K562 (cell line): ENCODE results near the gene BRWD1. TPM values are rescaled to one million over a fixed set of nuclear protein-coding genes. Genes with fewer than 3 reads are reported as not detected.
A peak's percentile ranks its signal among the peaks of the same experiment; 100 is the strongest.

Experiments
- BHLHE40 ChIP-seq: IDR thresholded peaks from 2 replicates; pipeline ENCODE4 v1.6.1; 2011; ENCODE audit warnings: low read length, improper control_type of control experiment
- CHD4 ChIP-seq: fragments of 200-600 bp; sonication (generic); IDR thresholded peaks from 3 replicates; pipeline ENCODE4 v1.6.1; 2012; ENCODE audit warnings: low read depth, mild to moderate bottlenecking, mixed read lengths, low read length, inconsistent platforms; ENCODE audit not compliant: insufficient read depth, insufficient replicate concordance, poor library complexity, severe bottlenecking
- RHOXF2B ChIP-seq: fragments of 250-450 bp; sonication (Bioruptor Pico); conservative IDR thresholded peaks from 2 replicates; pipeline ENCODE4 v1.5.1; 2021
- XRCC3 ChIP-seq: fragments of 450-650 bp; IDR thresholded peaks from 2 replicates; pipeline ENCODE4 v1.6.1; 2017; ENCODE audit warnings: mild to moderate bottlenecking, moderate library complexity
- ZNF3 ChIP-seq: fragments of 250-450 bp; sonication (Bioruptor Pico); IDR thresholded peaks from 2 replicates; pipeline ENCODE4 v1.5.0; 2021; ENCODE audit warnings: mild to moderate bottlenecking, moderate library complexity
- ZNF354B ChIP-seq: fragments of 250-450 bp; sonication (Bioruptor Pico); IDR thresholded peaks from 2 replicates; pipeline ENCODE4 v1.4.0; 2020
- ZNF551 ChIP-seq: fragments of 250-450 bp; sonication (Bioruptor Pico); IDR thresholded peaks from 2 replicates; pipeline ENCODE4 v1.5.0; 2021; ENCODE audit warnings: mild to moderate bottlenecking, moderate library complexity
- ZNF77 ChIP-seq: fragments of 250-450 bp; sonication (Bioruptor Pico); IDR thresholded peaks from 2 replicates; pipeline ENCODE4 v1.5.0; 2020
- ZZZ3 ChIP-seq: fragments of 450-650 bp; IDR thresholded peaks from 2 replicates; pipeline ENCODE4 v1.6.1; 2016; ENCODE audit warnings: antibody characterized with exemption, mild to moderate bottlenecking, moderate library complexity
- polyA plus RNA-seq, 8 experiments: library from polyadenylated mRNA; depleted of rRNA in 4 of 8; stranded (reverse) in 5 of 8; unstranded in 3 of 8; fragments of >200 nt; fragmentation: Nextera tagmentation in 2 of 8; fragmentation: Illumina TruSeq in 1 of 8; extraction: Ambion mirVana in 2 of 8; extraction: Trizol in 1 of 8; gene quantifications; 2 replicates each; pipeline versions ENCODE4 v1.2.1 to v1.2.3, GENCODE V29; 2011 to 2014; ENCODE audit warnings: inconsistent platforms in 1 of 8, missing spikeins in 1 of 8
- total RNA-seq, 7 experiments: library from RNA; depleted of rRNA in 6 of 7; stranded (reverse); fragments of >200 nt in 6 of 7; fragmentation: Illumina TruSeq in 2 of 7; extraction: Trizol in 2 of 7; gene quantifications; 2 replicates each; pipeline versions ENCODE4 v1.2.1 to v1.2.3, GENCODE V29; 2011 to 2021; ENCODE audit warnings: low replicate concordance in 1 of 7
- TF ChIP-seq, protein P1 (sequence below): sonication (generic); formaldehyde crosslinking; IDR thresholded peaks from 2 replicates; pipeline ENCODE4 v1.5.0; 2020; ENCODE audit warnings: missing genetic modification reagents
- TF ChIP-seq, protein P2 (sequence below): sonication (generic); formaldehyde crosslinking; IDR thresholded peaks from 2 replicates; pipeline ENCODE4 v1.8.1; 2023; ENCODE audit warnings: mild to moderate bottlenecking, missing genetic modification reagents
- TF ChIP-seq, protein P3 (sequence below): sonication (generic); formaldehyde crosslinking; IDR thresholded peaks from 2 replicates; pipeline ENCODE4 v1.8.1; 2023; ENCODE audit warnings: missing genetic modification reagents, mild to moderate bottlenecking, borderline replicate concordance
- TF ChIP-seq, protein P4 (sequence below), 2 experiments: fragments of 450-650 bp in 1 of 2; IDR thresholded peaks; 2 replicates each; pipeline ENCODE4 v1.6.1; 2011 to 2017; ENCODE audit warnings: low read depth in 2 of 2, antibody characterized with exemption in 1 of 2, borderline replicate concordance in 1 of 2, low read length in 1 of 2, mild to moderate bottlenecking in 1 of 2, mixed read lengths in 1 of 2; ENCODE audit not compliant: control insufficient read depth in 1 of 2
- TF ChIP-seq, protein P5 (sequence below): fragments of 450-650 bp; formaldehyde crosslinking; IDR thresholded peaks from 2 replicates; pipeline ENCODE4 v1.4.0; 2020; ENCODE audit warnings: mild to moderate bottlenecking, moderate library complexity

The BRWD1 gene
- total and polyA plus RNA-seq, 9 of the 15 experiments (the other 6 are each of a cell fraction or from before 2014, with no cell fraction given), result 10.1 to 60.2 (median 34.1) TPM

DNA sequence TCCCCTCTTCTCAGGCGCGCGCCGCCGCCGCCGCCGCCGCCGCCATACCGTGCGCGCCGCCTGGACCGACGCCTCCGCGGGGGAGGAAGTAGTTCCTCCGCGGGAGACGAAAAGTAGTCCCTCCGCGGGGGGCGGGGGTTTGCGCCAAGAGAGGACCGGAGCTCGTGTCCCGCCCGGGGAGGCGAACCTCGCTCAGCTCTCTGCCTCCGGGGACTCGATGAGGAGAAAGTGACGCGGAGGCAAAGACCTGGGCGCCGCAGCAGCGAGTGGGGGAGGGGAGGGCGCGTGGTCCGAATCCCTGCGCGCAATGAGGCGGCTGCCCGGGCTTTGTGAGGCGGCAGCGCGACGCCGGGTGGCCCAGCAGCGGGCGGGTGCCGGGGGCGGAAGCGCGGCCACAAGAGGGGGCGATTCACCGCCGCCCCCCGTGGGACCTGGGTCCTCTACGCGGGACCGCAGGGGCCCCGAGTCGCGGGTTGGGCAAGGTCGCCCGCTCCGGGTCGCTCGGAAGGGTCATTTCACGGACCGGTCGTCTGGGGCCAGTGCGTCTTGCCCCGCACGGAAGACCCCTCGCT, at the start of gene BRWD1 (continued):
- TF ChIP-seq, protein P1, sequence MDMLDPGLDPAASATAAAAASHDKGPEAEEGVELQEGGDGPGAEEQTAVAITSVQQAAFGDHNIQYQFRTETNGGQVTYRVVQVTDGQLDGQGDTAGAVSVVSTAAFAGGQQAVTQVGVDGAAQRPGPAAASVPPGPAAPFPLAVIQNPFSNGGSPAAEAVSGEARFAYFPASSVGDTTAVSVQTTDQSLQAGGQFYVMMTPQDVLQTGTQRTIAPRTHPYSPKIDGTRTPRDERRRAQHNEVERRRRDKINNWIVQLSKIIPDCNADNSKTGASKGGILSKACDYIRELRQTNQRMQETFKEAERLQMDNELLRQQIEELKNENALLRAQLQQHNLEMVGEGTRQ (CRISPR knock-in tag), result peak; percentile 57
- TF ChIP-seq ZNF77 (no peak), RHOXF2B (CRISPR knock-in tag) (no peak), ZZZ3 (0 out of 2 replicates have a peak, but pooled peaks have one; percentile 43), ZNF551 (no peak), ZNF3 (no peak), CHD4 (no peak), ZNF354B (no peak), XRCC3 (no peak), BHLHE40 (no peak; the same call in 1 of the 2 replicates)
- TF ChIP-seq, protein P2, sequence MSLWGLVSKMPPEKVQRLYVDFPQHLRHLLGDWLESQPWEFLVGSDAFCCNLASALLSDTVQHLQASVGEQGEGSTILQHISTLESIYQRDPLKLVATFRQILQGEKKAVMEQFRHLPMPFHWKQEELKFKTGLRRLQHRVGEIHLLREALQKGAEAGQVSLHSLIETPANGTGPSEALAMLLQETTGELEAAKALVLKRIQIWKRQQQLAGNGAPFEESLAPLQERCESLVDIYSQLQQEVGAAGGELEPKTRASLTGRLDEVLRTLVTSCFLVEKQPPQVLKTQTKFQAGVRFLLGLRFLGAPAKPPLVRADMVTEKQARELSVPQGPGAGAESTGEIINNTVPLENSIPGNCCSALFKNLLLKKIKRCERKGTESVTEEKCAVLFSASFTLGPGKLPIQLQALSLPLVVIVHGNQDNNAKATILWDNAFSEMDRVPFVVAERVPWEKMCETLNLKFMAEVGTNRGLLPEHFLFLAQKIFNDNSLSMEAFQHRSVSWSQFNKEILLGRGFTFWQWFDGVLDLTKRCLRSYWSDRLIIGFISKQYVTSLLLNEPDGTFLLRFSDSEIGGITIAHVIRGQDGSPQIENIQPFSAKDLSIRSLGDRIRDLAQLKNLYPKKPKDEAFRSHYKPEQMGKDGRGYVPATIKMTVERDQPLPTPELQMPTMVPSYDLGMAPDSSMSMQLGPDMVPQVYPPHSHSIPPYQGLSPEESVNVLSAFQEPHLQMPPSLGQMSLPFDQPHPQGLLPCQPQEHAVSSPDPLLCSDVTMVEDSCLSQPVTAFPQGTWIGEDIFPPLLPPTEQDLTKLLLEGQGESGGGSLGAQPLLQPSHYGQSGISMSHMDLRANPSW, result peak; percentile 82; the same call in 1 of the 2 replicates
- TF ChIP-seq, protein P3, sequence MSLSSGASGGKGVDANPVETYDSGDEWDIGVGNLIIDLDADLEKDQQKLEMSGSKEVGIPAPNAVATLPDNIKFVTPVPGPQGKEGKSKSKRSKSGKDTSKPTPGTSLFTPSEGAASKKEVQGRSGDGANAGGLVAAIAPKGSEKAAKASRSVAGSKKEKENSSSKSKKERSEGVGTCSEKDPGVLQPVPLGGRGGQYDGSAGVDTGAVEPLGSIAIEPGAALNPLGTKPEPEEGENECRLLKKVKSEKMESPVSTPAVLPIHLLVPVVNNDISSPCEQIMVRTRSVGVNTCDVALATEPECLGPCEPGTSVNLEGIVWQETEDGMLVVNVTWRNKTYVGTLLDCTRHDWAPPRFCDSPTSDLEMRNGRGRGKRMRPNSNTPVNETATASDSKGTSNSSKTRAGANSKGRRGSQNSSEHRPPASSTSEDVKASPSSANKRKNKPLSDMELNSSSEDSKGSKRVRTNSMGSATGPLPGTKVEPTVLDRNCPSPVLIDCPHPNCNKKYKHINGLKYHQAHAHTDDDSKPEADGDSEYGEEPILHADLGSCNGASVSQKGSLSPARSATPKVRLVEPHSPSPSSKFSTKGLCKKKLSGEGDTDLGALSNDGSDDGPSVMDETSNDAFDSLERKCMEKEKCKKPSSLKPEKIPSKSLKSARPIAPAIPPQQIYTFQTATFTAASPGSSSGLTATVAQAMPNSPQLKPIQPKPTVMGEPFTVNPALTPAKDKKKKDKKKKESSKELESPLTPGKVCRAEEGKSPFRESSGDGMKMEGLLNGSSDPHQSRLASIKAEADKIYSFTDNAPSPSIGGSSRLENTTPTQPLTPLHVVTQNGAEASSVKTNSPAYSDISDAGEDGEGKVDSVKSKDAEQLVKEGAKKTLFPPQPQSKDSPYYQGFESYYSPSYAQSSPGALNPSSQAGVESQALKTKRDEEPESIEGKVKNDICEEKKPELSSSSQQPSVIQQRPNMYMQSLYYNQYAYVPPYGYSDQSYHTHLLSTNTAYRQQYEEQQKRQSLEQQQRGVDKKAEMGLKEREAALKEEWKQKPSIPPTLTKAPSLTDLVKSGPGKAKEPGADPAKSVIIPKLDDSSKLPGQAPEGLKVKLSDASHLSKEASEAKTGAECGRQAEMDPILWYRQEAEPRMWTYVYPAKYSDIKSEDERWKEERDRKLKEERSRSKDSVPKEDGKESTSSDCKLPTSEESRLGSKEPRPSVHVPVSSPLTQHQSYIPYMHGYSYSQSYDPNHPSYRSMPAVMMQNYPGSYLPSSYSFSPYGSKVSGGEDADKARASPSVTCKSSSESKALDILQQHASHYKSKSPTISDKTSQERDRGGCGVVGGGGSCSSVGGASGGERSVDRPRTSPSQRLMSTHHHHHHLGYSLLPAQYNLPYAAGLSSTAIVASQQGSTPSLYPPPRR (CRISPR knock-in tag), result peak; percentile 83
- TF ChIP-seq, protein P4, sequence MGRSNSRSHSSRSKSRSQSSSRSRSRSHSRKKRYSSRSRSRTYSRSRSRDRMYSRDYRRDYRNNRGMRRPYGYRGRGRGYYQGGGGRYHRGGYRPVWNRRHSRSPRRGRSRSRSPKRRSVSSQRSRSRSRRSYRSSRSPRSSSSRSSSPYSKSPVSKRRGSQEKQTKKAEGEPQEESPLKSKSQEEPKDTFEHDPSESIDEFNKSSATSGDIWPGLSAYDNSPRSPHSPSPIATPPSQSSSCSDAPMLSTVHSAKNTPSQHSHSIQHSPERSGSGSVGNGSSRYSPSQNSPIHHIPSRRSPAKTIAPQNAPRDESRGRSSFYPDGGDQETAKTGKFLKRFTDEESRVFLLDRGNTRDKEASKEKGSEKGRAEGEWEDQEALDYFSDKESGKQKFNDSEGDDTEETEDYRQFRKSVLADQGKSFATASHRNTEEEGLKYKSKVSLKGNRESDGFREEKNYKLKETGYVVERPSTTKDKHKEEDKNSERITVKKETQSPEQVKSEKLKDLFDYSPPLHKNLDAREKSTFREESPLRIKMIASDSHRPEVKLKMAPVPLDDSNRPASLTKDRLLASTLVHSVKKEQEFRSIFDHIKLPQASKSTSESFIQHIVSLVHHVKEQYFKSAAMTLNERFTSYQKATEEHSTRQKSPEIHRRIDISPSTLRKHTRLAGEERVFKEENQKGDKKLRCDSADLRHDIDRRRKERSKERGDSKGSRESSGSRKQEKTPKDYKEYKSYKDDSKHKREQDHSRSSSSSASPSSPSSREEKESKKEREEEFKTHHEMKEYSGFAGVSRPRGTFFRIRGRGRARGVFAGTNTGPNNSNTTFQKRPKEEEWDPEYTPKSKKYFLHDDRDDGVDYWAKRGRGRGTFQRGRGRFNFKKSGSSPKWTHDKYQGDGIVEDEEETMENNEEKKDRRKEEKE (IDR thresholded peaks at IDR 0.05; ENCODE audit: borderline replicate concordance in 1 of 2, control insufficient read depth in 1 of 2, low read depth in 2 of 2, low read length in 1 of 2), result no peak
- TF ChIP-seq, protein P5, sequence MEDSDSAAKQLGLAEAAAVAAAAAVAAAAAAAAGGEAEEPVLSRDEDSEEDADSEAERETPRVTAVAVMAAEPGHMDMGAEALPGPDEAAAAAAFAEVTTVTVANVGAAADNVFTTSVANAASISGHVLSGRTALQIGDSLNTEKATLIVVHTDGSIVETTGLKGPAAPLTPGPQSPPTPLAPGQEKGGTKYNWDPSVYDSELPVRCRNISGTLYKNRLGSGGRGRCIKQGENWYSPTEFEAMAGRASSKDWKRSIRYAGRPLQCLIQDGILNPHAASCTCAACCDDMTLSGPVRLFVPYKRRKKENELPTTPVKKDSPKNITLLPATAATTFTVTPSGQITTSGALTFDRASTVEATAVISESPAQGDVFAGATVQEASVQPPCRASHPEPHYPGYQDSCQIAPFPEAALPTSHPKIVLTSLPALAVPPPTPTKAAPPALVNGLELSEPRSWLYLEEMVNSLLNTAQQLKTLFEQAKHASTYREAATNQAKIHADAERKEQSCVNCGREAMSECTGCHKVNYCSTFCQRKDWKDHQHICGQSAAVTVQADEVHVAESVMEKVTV (CRISPR knock-in tag), result peak; percentile 89
